H9 (cell line): Measurements from ENCODE around the gene RALGAPA2. TPM values are rescaled to one million over a fixed set of nuclear protein-coding genes. Genes with fewer than 3 reads are reported as not detected.

Source experiments
- DNase-seq: peaks from one replicate; pipeline ENCODE4 v3.0.0-alpha.2; 2017
- H2AFZ ChIP-seq: one replicate; pipeline ENCODE4 v1.6.1; 2013; ENCODE audit warnings: mild to moderate bottlenecking, low read length, control low read depth, moderate library complexity
- H2AK5ac ChIP-seq: 2 replicates; pipeline ENCODE4 v1.6.1; 2013; ENCODE audit warnings: low read length, control low read depth, mixed read lengths; ENCODE audit not compliant: insufficient read length
- H2BK120ac ChIP-seq: one replicate; pipeline ENCODE4 v1.6.1; 2013; ENCODE audit warnings: low read depth, mild to moderate bottlenecking, low read length, control low read depth, inconsistent platforms; ENCODE audit not compliant: poor library complexity, severe bottlenecking
- H2BK12ac ChIP-seq: 2 replicates; pipeline ENCODE4 v1.6.1; 2013; ENCODE audit warnings: low read length, control low read depth, mixed read lengths, low read depth; ENCODE audit not compliant: insufficient read length
- H2BK15ac ChIP-seq: 2 replicates; pipeline ENCODE4 v1.6.1; 2013; ENCODE audit warnings: low read depth, low read length, control low read depth
- H2BK20ac ChIP-seq: one replicate; pipeline ENCODE4 v1.6.1; 2013; ENCODE audit warnings: low read depth, mild to moderate bottlenecking, low read length, control low read depth, inconsistent platforms; ENCODE audit not compliant: poor library complexity, severe bottlenecking
- H2BK5ac ChIP-seq: 2 replicates; pipeline ENCODE4 v1.6.1; 2013; ENCODE audit warnings: low read length, control low read depth, mixed read lengths; ENCODE audit not compliant: insufficient read length
- H3K14ac ChIP-seq: 2 replicates; pipeline ENCODE4 v1.6.1; 2013; ENCODE audit warnings: low read length, control low read depth; ENCODE audit not compliant: insufficient read depth
- H3K18ac ChIP-seq: 2 replicates; pipeline ENCODE4 v1.6.1; 2013; ENCODE audit warnings: low read depth, mild to moderate bottlenecking, mixed read lengths, low read length, control low read depth; ENCODE audit not compliant: insufficient read length
- H3K23ac ChIP-seq: 2 replicates; pipeline ENCODE4 v1.6.1; 2013; ENCODE audit warnings: low read length, control low read depth, mixed read lengths, low read depth; ENCODE audit not compliant: insufficient read length
- H3K23me2 ChIP-seq: 2 replicates; pipeline ENCODE4 v1.6.1; 2013; ENCODE audit warnings: low read depth, mild to moderate bottlenecking, mixed read lengths, low read length, control low read depth; ENCODE audit not compliant: insufficient read length, poor library complexity, severe bottlenecking
- H3K27ac ChIP-seq: 2 replicates; pipeline ENCODE4 v1.5.1; 2013; ENCODE audit warnings: low read length, control low read depth, mixed read lengths, low read depth; ENCODE audit not compliant: insufficient read length
- H3K27me3 ChIP-seq: 2 replicates; pipeline ENCODE4 v1.6.1; 2013; ENCODE audit warnings: low read length, control low read depth, inconsistent platforms; ENCODE audit not compliant: insufficient read depth
- H3K4ac ChIP-seq: 2 replicates; pipeline ENCODE4 v1.6.1; 2013; ENCODE audit warnings: low read depth, mild to moderate bottlenecking, control low read depth, inconsistent platforms, low read length, moderate library complexity
- H3K4me1 ChIP-seq: 2 replicates; pipeline ENCODE4 v1.6.1; 2013; ENCODE audit warnings: low read length, control low read depth, inconsistent platforms; ENCODE audit not compliant: insufficient read depth
- H3K4me2 ChIP-seq: 2 replicates; pipeline ENCODE4 v1.6.1; 2013; ENCODE audit warnings: low read length, control low read depth, mixed read lengths; ENCODE audit not compliant: insufficient read length, insufficient read depth
- H3K56ac ChIP-seq: 2 replicates; pipeline ENCODE4 v1.6.1; 2013; ENCODE audit warnings: low read depth, mild to moderate bottlenecking, mixed read lengths, low read length, control low read depth; ENCODE audit not compliant: insufficient read length
- H3K79me1 ChIP-seq: 2 replicates; pipeline ENCODE4 v1.6.1; 2013; ENCODE audit warnings: low read depth, mild to moderate bottlenecking, moderate library complexity, low read length, control low read depth, inconsistent platforms; ENCODE audit not compliant: insufficient read depth, poor library complexity, severe bottlenecking
- H3K79me2 ChIP-seq: 2 replicates; pipeline ENCODE4 v1.6.1; 2013; ENCODE audit warnings: low read length, control low read depth, inconsistent platforms; ENCODE audit not compliant: insufficient read depth
- H3K9ac ChIP-seq: 2 replicates; pipeline ENCODE4 v1.6.1; 2013; ENCODE audit warnings: low read length, control low read depth, mixed read lengths; ENCODE audit not compliant: insufficient read length; ENCODE audit errors: extremely low read depth
- H3K9me3 ChIP-seq: one replicate; pipeline ENCODE4 v1.6.1; 2013; ENCODE audit warnings: low read depth, low read length, inconsistent platforms; ENCODE audit not compliant: control insufficient read depth
- H3T11ph ChIP-seq: one replicate; pipeline ENCODE4 v1.6.1; 2013; ENCODE audit warnings: mild to moderate bottlenecking, low read length, control low read depth, inconsistent platforms
- H4K20me1 ChIP-seq: one replicate; pipeline ENCODE4 v1.6.1; 2013; ENCODE audit not compliant: control insufficient read depth, insufficient read length, insufficient read depth
- H4K5ac ChIP-seq: 2 replicates; pipeline ENCODE4 v1.6.1; 2013; ENCODE audit warnings: low read depth, mild to moderate bottlenecking, mixed read lengths, low read length, control low read depth; ENCODE audit not compliant: insufficient read length
- H4K8ac ChIP-seq: replicated peaks from 2 replicates; pipeline ENCODE4 v1.6.1; 2013; ENCODE audit warnings: low read length, control low read depth, mixed read lengths, low read depth; ENCODE audit not compliant: insufficient read length
- H4K91ac ChIP-seq: 2 replicates; pipeline ENCODE4 v1.6.1; 2013; ENCODE audit warnings: low read depth, mild to moderate bottlenecking, moderate library complexity, mixed read lengths, low read length, control low read depth; ENCODE audit not compliant: insufficient read length
- H3K27ac Mint-ChIP-seq, 3 experiments: 2 replicates in 2 of 3; 3 replicates in 1 of 3; pipeline ENCODE4 v1.8.0; 2020 to 2021; ENCODE audit warnings: mixed read lengths in 3 of 3, mild to moderate bottlenecking in 1 of 3, moderate library complexity in 1 of 3
- H3K27me3 Mint-ChIP-seq: 2 replicates; pipeline ENCODE4 v1.8.0; 2021; ENCODE audit warnings: low read depth, mild to moderate bottlenecking, moderate library complexity, mixed read lengths
- H3K36me3 Mint-ChIP-seq, 3 experiments: 2 replicates in 2 of 3; 3 replicates in 1 of 3; pipeline ENCODE4 v1.8.0; 2020 to 2021; ENCODE audit warnings: low read depth in 3 of 3, mixed read lengths in 3 of 3; ENCODE audit not compliant: insufficient read depth in 1 of 3
- H3K4me1 Mint-ChIP-seq, 2 experiments: 2 replicates each; pipeline ENCODE4 v1.8.0; 2020; ENCODE audit warnings: mixed read lengths in 2 of 2
- H3K4me3 Mint-ChIP-seq, 2 experiments: 2 replicates in 1 of 2; 3 replicates in 1 of 2; pipeline ENCODE4 v1.8.0; 2020 to 2021; ENCODE audit warnings: mild to moderate bottlenecking in 2 of 2, mixed read lengths in 2 of 2, moderate library complexity in 1 of 2
- H3K9me3 Mint-ChIP-seq, 2 experiments: 2 replicates in 1 of 2; 3 replicates in 1 of 2; pipeline ENCODE4 v1.8.0; 2020; ENCODE audit warnings: mild to moderate bottlenecking in 2 of 2, mixed read lengths in 2 of 2, moderate library complexity in 1 of 2
- CTCF ChIP-seq: fragments of 200-600 bp; sonication (generic); conservative IDR thresholded peaks from 3 replicates; pipeline ENCODE4 v1.8.0; 2021; ENCODE audit warnings: antibody characterized with exemption, mild to moderate bottlenecking
- total RNA-seq: library from RNA; stranded (reverse); gene quantifications from 2 replicates; pipeline ENCODE4 v1.2.1, GENCODE V29; 2021

RALGAPA2 gene
- total RNA-seq, 1 experiment from 2014 or later = 16.6 TPM

GRCh38 chr20:20446001-20446400, 266.4 kb downstream of the RALGAPA2 start:
- Histone ChIP-seq H3K23me2 (no peaks in the 10 kb centered on the region), H2BK15ac (no peak overlapping the region), H3K14ac (no peak overlapping the region), H3K4me2 (no peak overlapping the region), H4K8ac (no peak overlapping the region), H4K20me1 (no peaks in the 10 kb centered on the region), H3K23ac (no peak overlapping the region), H2BK5ac (no peak overlapping the region), H3K9me3 (no peaks in the 10 kb centered on the region), H3K4ac (no peak overlapping the region), H2BK120ac (no peak overlapping the region), H4K91ac (no peak overlapping the region), H2AFZ (no peak overlapping the region), H3K56ac (no peak overlapping the region), H3K9ac (no peak overlapping the region), H3T11ph (no peak overlapping the region), H3K27ac (no peak overlapping the region), H2AK5ac (no peak overlapping the region), H3K79me1 (no peaks in the 10 kb centered on the region), H2BK20ac (no peak overlapping the region), H3K4me1 (peaks cover 7% of the 10 kb centered on the region; the same call in 1 of the 2 replicates), H2BK12ac (no peak overlapping the region), H4K5ac (no peak overlapping the region), H3K18ac (no peak overlapping the region), H3K79me2 (no peaks in the 10 kb centered on the region), H3K27me3 (no peaks in the 10 kb centered on the region)
- H3K27me3 Mint-ChIP-seq = no peaks in the 10 kb centered on the region
- TF ChIP-seq CTCF = no peak
- H3K27ac Mint-ChIP-seq = no peak overlapping the region
- H3K36me3 Mint-ChIP-seq = no peaks in the 10 kb centered on the region
- no peak for DNase-seq
- peaks cover 25 to 26% of the 10 kb centered on the region in 2 experiments for H3K4me1 Mint-ChIP-seq
- no peak overlapping the region for H3K4me3 Mint-ChIP-seq
- H3K9me3 Mint-ChIP-seq = no peaks in the 10 kb centered on the region
